ENCODE results near the gene ATP2A3.

DNA sequence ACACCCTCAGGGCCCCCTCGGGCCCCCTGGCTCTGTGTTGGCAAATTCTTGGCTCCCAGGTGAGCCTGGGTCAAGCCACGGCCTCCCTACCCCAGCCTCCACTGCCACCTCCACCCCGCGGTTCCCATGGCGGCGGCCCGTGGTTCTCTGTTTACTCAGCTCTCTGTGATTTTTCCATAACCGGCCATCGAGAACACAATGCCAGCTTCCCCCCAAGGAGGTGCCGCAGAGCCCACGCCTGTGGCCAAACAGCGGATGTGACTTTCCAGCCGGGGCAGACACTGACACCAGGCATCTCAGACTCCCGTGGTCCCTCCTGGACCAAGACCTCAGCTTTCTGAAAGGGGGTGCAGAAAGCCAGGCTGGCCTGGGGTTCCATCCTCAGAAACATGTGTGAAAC is 21.6 kb upstream of the ATP2A3 start:
- TF ChIP-seq, protein P1, sequence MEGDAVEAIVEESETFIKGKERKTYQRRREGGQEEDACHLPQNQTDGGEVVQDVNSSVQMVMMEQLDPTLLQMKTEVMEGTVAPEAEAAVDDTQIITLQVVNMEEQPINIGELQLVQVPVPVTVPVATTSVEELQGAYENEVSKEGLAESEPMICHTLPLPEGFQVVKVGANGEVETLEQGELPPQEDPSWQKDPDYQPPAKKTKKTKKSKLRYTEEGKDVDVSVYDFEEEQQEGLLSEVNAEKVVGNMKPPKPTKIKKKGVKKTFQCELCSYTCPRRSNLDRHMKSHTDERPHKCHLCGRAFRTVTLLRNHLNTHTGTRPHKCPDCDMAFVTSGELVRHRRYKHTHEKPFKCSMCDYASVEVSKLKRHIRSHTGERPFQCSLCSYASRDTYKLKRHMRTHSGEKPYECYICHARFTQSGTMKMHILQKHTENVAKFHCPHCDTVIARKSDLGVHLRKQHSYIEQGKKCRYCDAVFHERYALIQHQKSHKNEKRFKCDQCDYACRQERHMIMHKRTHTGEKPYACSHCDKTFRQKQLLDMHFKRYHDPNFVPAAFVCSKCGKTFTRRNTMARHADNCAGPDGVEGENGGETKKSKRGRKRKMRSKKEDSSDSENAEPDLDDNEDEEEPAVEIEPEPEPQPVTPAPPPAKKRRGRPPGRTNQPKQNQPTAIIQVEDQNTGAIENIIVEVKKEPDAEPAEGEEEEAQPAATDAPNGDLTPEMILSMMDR (IDR thresholded peaks at IDR 0.05) = no peak
- no peak for TF ChIP-seq POLR2A (IDR thresholded peaks at IDR 0.05)
